Gastroesophageal sphincter (tissue), 4 donors: ENCODE measurements around the gene ARF3. TPM values are rescaled to one million over a fixed set of nuclear protein-coding genes. Genes with fewer than 3 reads are reported as not detected.

Experiments
- ATAC-seq: fragments of 150-250 bp; one replicate; pipeline ENCODE4 v1.9.1; 2016; ENCODE audit warnings: mild to moderate bottlenecking, moderate library complexity
- H3K27ac ChIP-seq, 4 donors: fragments of 200-600 bp; sonication (generic) in 3 of 4; 1 replicate in 3 of 4; 2 replicates in 1 of 4; pipeline ENCODE4 v1.5.1; 2016 to 2019
- H3K27me3 ChIP-seq: fragments of 200-600 bp; sonication (generic); one replicate; pipeline ENCODE4 v1.5.1; 2019
- H3K36me3 ChIP-seq, 2 donors: fragments of 200-600 bp; sonication (generic); one replicate each; pipeline ENCODE4 v1.5.1; 2019; ENCODE audit warnings: control low read depth in 1 of 2
- H3K4me1 ChIP-seq, 3 donors: fragments of 200-600 bp; sonication (generic); 1 replicate in 2 of 3; 2 replicates in 1 of 3; pipeline ENCODE4 v1.5.1; 2016 to 2019; ENCODE audit warnings: control low read depth in 2 of 3
- H3K4me3 ChIP-seq, 2 donors: fragments of 200-600 bp; sonication (generic); one replicate each; pipeline ENCODE4 v1.5.1; 2019; ENCODE audit warnings: mild to moderate bottlenecking in 1 of 2, moderate library complexity in 1 of 2
- H3K9me3 ChIP-seq, 3 donors: fragments of 200-600 bp; sonication (generic); one replicate each; pipeline ENCODE4 v1.5.1; 2017 to 2019; ENCODE audit warnings: control low read depth in 2 of 3
- EP300 ChIP-seq: sonication (generic); formaldehyde crosslinking; IDR thresholded peaks from one replicate; pipeline ENCODE4 v1.6.1; 2017; ENCODE audit warnings: antibody characterized with exemption, mild to moderate bottlenecking
- POLR2A ChIP-seq, 2 donors: fragments of 450-650 bp; IDR thresholded peaks; one replicate each; pipeline ENCODE4 v1.6.1; 2017; ENCODE audit warnings: antibody characterized with exemption in 2 of 2, mild to moderate bottlenecking in 2 of 2, moderate library complexity in 1 of 2
- POLR2AphosphoS5 ChIP-seq: sonication (generic); formaldehyde crosslinking; IDR thresholded peaks from one replicate; pipeline ENCODE4 v1.6.1; 2017; ENCODE audit warnings: antibody characterized with exemption
- WGBS, 2 donors: methylation state at CpG; one replicate each; pipeline ENCODE4 v1.1.5; 2018; ENCODE audit warnings: low coverage in 1 of 2; 5-methylcytosine and 5-hydroxymethylcytosine counted together
- total RNA-seq, 4 donors: library from RNA; depleted of rRNA; stranded (reverse); fragments of >200 nt; gene quantifications; one replicate each; pipeline ENCODE4 v1.1.0, GENCODE V29; 2016
- TF ChIP-seq, protein P1 (sequence below), 4 experiments: fragments of 200-600 bp in 2 of 4; fragments of 450-650 bp in 2 of 4; sonication (generic) in 1 of 4; IDR thresholded peaks; one replicate each; pipeline ENCODE4 v1.5.1; 2017 to 2019; ENCODE audit warnings: antibody characterized with exemption in 4 of 4, mild to moderate bottlenecking in 2 of 4, moderate library complexity in 2 of 4

Gene ARF3
- total RNA-seq, 4 donors from 2014 or later = 52.6 to 91.6 (median 83.1) TPM

DNA sequence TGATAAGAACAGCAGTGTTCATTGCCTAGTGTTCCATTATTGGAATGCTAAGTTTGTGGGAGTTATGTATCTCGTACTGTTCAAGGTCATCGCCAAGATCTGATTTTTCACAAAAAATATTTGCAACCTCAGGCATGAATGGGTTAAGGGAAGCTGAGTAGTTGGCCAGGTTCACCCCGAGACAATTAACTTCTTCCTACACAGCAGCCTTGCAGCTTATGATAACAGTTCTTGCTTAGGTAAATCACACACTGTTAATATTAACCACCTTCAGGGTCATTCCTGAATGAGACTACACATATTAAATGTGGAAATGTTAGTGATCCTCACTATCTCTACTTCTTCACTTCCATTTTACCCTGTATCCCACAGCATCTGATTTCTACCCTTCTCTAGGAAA lies 50.0 kb downstream of the ARF3 start:
- Histone ChIP-seq H3K4me1 (peaks cover 0 to 13% (median 0%) of the 10 kb centered on the region in 3 donors), H3K4me3 (no peak overlapping the region), H3K27ac (no peak overlapping the region), H3K27me3 (no peaks in the 10 kb centered on the region), H3K9me3 (no peaks in the 10 kb centered on the region), H3K36me3 (no peaks in the 10 kb centered on the region)
- 62 to 71% methylated on average over 3 of the region's 3 CpGs for WGBS, 2 donors
- TF ChIP-seq, protein P1, sequence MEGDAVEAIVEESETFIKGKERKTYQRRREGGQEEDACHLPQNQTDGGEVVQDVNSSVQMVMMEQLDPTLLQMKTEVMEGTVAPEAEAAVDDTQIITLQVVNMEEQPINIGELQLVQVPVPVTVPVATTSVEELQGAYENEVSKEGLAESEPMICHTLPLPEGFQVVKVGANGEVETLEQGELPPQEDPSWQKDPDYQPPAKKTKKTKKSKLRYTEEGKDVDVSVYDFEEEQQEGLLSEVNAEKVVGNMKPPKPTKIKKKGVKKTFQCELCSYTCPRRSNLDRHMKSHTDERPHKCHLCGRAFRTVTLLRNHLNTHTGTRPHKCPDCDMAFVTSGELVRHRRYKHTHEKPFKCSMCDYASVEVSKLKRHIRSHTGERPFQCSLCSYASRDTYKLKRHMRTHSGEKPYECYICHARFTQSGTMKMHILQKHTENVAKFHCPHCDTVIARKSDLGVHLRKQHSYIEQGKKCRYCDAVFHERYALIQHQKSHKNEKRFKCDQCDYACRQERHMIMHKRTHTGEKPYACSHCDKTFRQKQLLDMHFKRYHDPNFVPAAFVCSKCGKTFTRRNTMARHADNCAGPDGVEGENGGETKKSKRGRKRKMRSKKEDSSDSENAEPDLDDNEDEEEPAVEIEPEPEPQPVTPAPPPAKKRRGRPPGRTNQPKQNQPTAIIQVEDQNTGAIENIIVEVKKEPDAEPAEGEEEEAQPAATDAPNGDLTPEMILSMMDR (IDR thresholded peaks at IDR 0.05) = no peak
- TF ChIP-seq POLR2AphosphoS5 = no peak
- TF ChIP-seq POLR2A (IDR thresholded peaks at IDR 0.05) = no peak
- no peak for TF ChIP-seq EP300
- no peak for ATAC-seq

GRCh38 chr12:48903982-48904411 lies 53.3 kb downstream of the ARF3 start:
- H3K4me3 ChIP-seq = peak overlapping the region; percentile 19 to 37
- no peak for TF ChIP-seq POLR2A (IDR thresholded peaks at IDR 0.05)
- TF ChIP-seq, protein P1 (IDR thresholded peaks at IDR 0.05) = peak in 3 of 4 experiments; percentile 22 to 57 (median 36)
- 0% methylated on average over 8 to 11 of the region's 19 CpGs for WGBS, 2 donors
- peak; percentile 73 for ATAC-seq
- H3K9me3 ChIP-seq = no peaks in the 10 kb centered on the region
- peaks cover 0 to 13% (median 0%) of the 10 kb centered on the region in 3 donors for H3K4me1 ChIP-seq
- H3K27ac ChIP-seq = no peak overlapping the region
- no peaks in the 10 kb centered on the region for H3K36me3 ChIP-seq
- no peaks in the 10 kb centered on the region for H3K27me3 ChIP-seq

GRCh38 chr12:48903363-48903981 lies 53.8 kb downstream of the ARF3 start:
- H3K27me3 ChIP-seq = no peaks in the 10 kb centered on the region
- H3K36me3 ChIP-seq = no peaks in the 10 kb centered on the region
- WGBS, 2 donors = 48 to 60% methylated on average over 12 of the region's 20 CpGs
- peaks cover 0 to 13% (median 0%) of the 10 kb centered on the region in 3 donors for H3K4me1 ChIP-seq
- TF ChIP-seq EP300 = no peak
- no peak for TF ChIP-seq POLR2AphosphoS5
- TF ChIP-seq POLR2A (IDR thresholded peaks at IDR 0.05) = no peak
- ATAC-seq = no peak
- no peaks in the 10 kb centered on the region for H3K9me3 ChIP-seq
- peak overlapping the region in 1 of 2 donors; percentile 37 for H3K4me3 ChIP-seq
- H3K27ac ChIP-seq = no peak overlapping the region

DNA sequence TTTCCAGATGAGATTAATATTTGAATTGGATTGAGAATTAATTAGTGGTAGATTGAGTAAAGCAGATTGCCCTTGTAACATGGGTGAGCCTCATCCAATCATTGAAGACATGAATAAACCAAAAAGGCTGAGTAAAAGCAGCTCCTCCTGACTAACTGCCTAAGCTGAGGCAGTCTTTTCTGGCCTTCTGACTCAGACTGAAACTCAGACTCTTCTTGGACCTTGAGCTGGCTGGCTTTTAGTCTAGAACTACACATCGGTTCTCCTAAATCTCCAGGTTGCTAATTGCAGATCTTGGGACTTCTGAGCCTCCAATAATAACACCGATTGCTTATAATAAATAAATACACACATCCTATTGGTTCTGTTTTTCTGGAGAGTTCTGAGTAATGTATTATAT lies 56.0 kb downstream of the ARF3 start:
- H3K4me1 ChIP-seq = peaks cover 0 to 13% (median 0%) of the 10 kb centered on the region in 3 donors
- H3K9me3 ChIP-seq = no peaks in the 10 kb centered on the region
- peaks cover 10% of the 10 kb centered on the region for H3K27me3 ChIP-seq
- WGBS, 2 donors = 79% methylated on average over 2 of the region's 2 CpGs
- H3K4me3 ChIP-seq = no peak overlapping the region
- no peak for TF ChIP-seq EP300
- ATAC-seq = no peak
- no peaks in the 10 kb centered on the region for H3K36me3 ChIP-seq
- no peak overlapping the region for H3K27ac ChIP-seq

- H3K4me1 ChIP-seq = peaks cover 0 to 13% (median 0%) of the 10 kb centered on the region in 3 donors
- 61 to 72% methylated on average over 2 of the region's 2 CpGs for WGBS, 2 donors
These were observed 57.6 kb downstream of the ARF3 start for GRCh38 chr12:48899651-48900050.

More at GRCh38 chr12:48899651-48900050, 57.6 kb downstream of the ARF3 start:
- no peaks in the 10 kb centered on the region for H3K36me3 ChIP-seq
- TF ChIP-seq POLR2AphosphoS5 = no peak
- TF ChIP-seq POLR2A (IDR thresholded peaks at IDR 0.05) = no peak
- TF ChIP-seq, protein P1 (IDR thresholded peaks at IDR 0.05) = no peak
- no peak for TF ChIP-seq EP300
- H3K27me3 ChIP-seq = peaks cover 20% of the 10 kb centered on the region
- no peak overlapping the region for H3K4me3 ChIP-seq
- H3K9me3 ChIP-seq = no peaks in the 10 kb centered on the region
- no peak for ATAC-seq
- no peak overlapping the region for H3K27ac ChIP-seq
